ENCODE results near the gene CSRNP3. TPM values are rescaled to one million over a fixed set of nuclear protein-coding genes. Genes with fewer than 3 reads are reported as not detected.

Gene CSRNP3
- total RNA-seq, 1 experiment from 2014 or later, result 0.05 TPM

GRCh38 chr2:165436559-165436958, 32.9 kb upstream of the CSRNP3 start:
- no peaks in the 10 kb centered on the region for H3K9me2 ChIP-seq (ENCODE audit: insufficient read depth)
- H3K9ac ChIP-seq (ENCODE audit: low read length), result no peak overlapping the region
- no peaks in the 10 kb centered on the region for H4K20me1 ChIP-seq (ENCODE audit: insufficient read depth)
- H3K36me3 ChIP-seq (ENCODE audit: control insufficient read depth in 1 of 2, insufficient read depth in 2 of 2, low read length in 2 of 2), result no peaks in the 10 kb centered on the region
- no peak overlapping the region for H3K27ac ChIP-seq (ENCODE audit: low read depth, low read length)
- no TSS peak for BruUV-seq (replicated peaks)
- ChIA-PET POLR2A (no interaction called here), RAD21 (ENCODE audit: low non-redundant PET in 1 of 2, low total read pairs in 2 of 2, uncharacterized antibody in 2 of 2, unreplicated experiment in 2 of 2) (no interaction called here), CTCF (no interaction called here)
- TF ChIP-seq FOSL1 (IDR thresholded peaks at IDR 0.05; ENCODE audit: low read depth), result no peak
- no peaks in the 10 kb centered on the region for H3K27me3 ChIP-seq (ENCODE audit: insufficient read depth, low read length)
- ATAC-seq (no peak), DNase-seq (ENCODE audit: low read depth, low spot score) (no peak)
- H3K79me2 ChIP-seq (ENCODE audit: insufficient read depth, low read length), result no peaks in the 10 kb centered on the region
- no peak overlapping the region for H2AFZ ChIP-seq (ENCODE audit: low read depth, low read length, poor library complexity, severe bottlenecking)
- intact Hi-C loops (cut with micrococcal nuclease), result no loop called here
- H3K4me1 ChIP-seq (ENCODE audit: control insufficient read depth in 1 of 2, insufficient read depth in 2 of 2, low read length in 2 of 2), result no peaks in the 10 kb centered on the region
- no peak overlapping the region for H3K4me3 ChIP-seq (replicated peaks in 1 of 2; ENCODE audit: low read depth in 1 of 2, low read length in 2 of 2)
- H3K4me2 ChIP-seq (ENCODE audit: low read length), result no peak overlapping the region
- no peaks in the 10 kb centered on the region for H3K9me3 ChIP-seq (ENCODE audit: control insufficient read depth in 1 of 2, insufficient read depth in 1 of 2, low read depth in 1 of 2, low read length in 2 of 2)

GRCh38 chr2:165440367-165440766, 29.1 kb upstream of the CSRNP3 start:
- no TSS peak for BruUV-seq (replicated peaks)
- CTCF ChIA-PET, result no interaction called here

More at GRCh38 chr2:165440367-165440766, 29.1 kb upstream of the CSRNP3 start:
- POLR2A ChIA-PET, result no interaction called here
- no peaks in the 10 kb centered on the region for H3K79me2 ChIP-seq (ENCODE audit: insufficient read depth, low read length)
- H3K27me3 ChIP-seq (ENCODE audit: insufficient read depth, low read length), result 0 out of 2 replicates have a peak, but pooled peaks cover 11% of the 10 kb centered on the region
- H4K20me1 ChIP-seq (ENCODE audit: insufficient read depth), result no peaks in the 10 kb centered on the region
- RAD21 ChIA-PET (ENCODE audit: low non-redundant PET in 1 of 2, low total read pairs in 2 of 2, uncharacterized antibody in 2 of 2, unreplicated experiment in 2 of 2), result no interaction called here
- TF ChIP-seq EGR1 (IDR thresholded peaks at IDR 0.05; ENCODE audit: low read depth) (no peak), YY1 (IDR thresholded peaks at IDR 0.05; ENCODE audit: extremely low read depth, insufficient replicate concordance, low read depth, low read length) (no peak), TCF7L2 (IDR thresholded peaks at IDR 0.05; ENCODE audit: borderline replicate concordance, extremely low read depth, insufficient read depth, insufficient read length) (no peak), SRF (IDR thresholded peaks at IDR 0.05; ENCODE audit: low read depth) (no peak), ATF3 (IDR thresholded peaks at IDR 0.05) (no peak), CBX3 (IDR thresholded peaks at IDR 0.05; ENCODE audit: low read depth) (no peak), CEBPB (IDR thresholded peaks at IDR 0.05; ENCODE audit: low read depth) (no peak), EZH2 (IDR thresholded peaks at IDR 0.05) (no peak), SP1 (IDR thresholded peaks at IDR 0.05; ENCODE audit: low read depth) (no peak), POLR2AphosphoS5 (IDR thresholded peaks at IDR 0.05; ENCODE audit: low read depth, low read length) (no peak), ELF1 (IDR thresholded peaks at IDR 0.05; ENCODE audit: borderline replicate concordance, low read depth) (no peak), ZBTB33 (IDR thresholded peaks at IDR 0.05; ENCODE audit: extremely low read depth, insufficient replicate concordance, low read length) (no peak)
- H3K9me3 ChIP-seq (ENCODE audit: control insufficient read depth in 1 of 2, insufficient read depth in 1 of 2, low read depth in 1 of 2, low read length in 2 of 2), result no peaks in the 10 kb centered on the region
- ATAC-seq (no peak), DNase-seq (ENCODE audit: low read depth, low spot score) (no peak)
- H3K9me2 ChIP-seq (ENCODE audit: insufficient read depth), result no peaks in the 10 kb centered on the region
- H3K4me1 ChIP-seq (ENCODE audit: control insufficient read depth in 1 of 2, insufficient read depth in 2 of 2, low read length in 2 of 2), result no peaks in the 10 kb centered on the region
- H3K36me3 ChIP-seq (ENCODE audit: control insufficient read depth in 1 of 2, insufficient read depth in 2 of 2, low read length in 2 of 2), result no peaks in the 10 kb centered on the region
- H3K27ac ChIP-seq (ENCODE audit: low read depth, low read length), result no peak overlapping the region
- intact Hi-C loops (cut with micrococcal nuclease), result no loop called here
- no peak overlapping the region for H2AFZ ChIP-seq (ENCODE audit: low read depth, low read length, poor library complexity, severe bottlenecking)
- no peak overlapping the region for H3K4me3 ChIP-seq (replicated peaks in 1 of 2; ENCODE audit: low read depth in 1 of 2, low read length in 2 of 2)
- no peak overlapping the region for H3K9ac ChIP-seq (ENCODE audit: low read length)
- H3K4me2 ChIP-seq (ENCODE audit: low read length), result no peak overlapping the region
